GM19395 (cell line): ENCODE results near the gene PCDHA1.
"Not testable (repeated sequence)": the region's sequence is repeated elsewhere in the genome, so short reads cannot be mapped to it uniquely, and the experiment has no call there.

Experiments used
- ATAC-seq: cut with Tn5 transposase; IDR thresholded peaks from one replicate; pipeline ENCODE4 v1.9.1; 2021; ENCODE audit warnings: mild to moderate bottlenecking, moderate library complexity; ENCODE audit not compliant: unreplicated experiment

PCDHA1 gene

GRCh38 chr5:140785905-140786686, at the start of gene PCDHA1:
PCDHA1 (plus strand) TSS chr5:140786140.
- ATAC-seq: no peak

- ATAC-seq: no peak
Measured at GRCh38 chr5:140737486-140737885, 48.5 kb upstream of the PCDHA1 start.

GRCh38 chr5:140741967-140742366, 44.0 kb upstream of the PCDHA1 start:
- ATAC-seq: no peak

GRCh38 chr5:140753561-140753960, 32.4 kb upstream of the PCDHA1 start:
- ATAC-seq: no peak

- ATAC-seq: no peak
Measured at GRCh38 chr5:140764177-140764973, 21.6 kb upstream of the PCDHA1 start.

GRCh38 chr5:140767444-140767843, 18.5 kb upstream of the PCDHA1 start:
- ATAC-seq: no peak

GRCh38 chr5:140780512-140780911, 5.4 kb upstream of the PCDHA1 start:
- no peak for ATAC-seq

GRCh38 chr5:140787422-140787821, 1.5 kb downstream of the PCDHA1 start:
- not testable (repeated sequence) for ATAC-seq

GRCh38 chr5:140787849-140788504, 2.0 kb downstream of the PCDHA1 start:
- ATAC-seq: not testable (repeated sequence)

- no peak for ATAC-seq
Measured at GRCh38 chr5:140791089-140791488, 5.1 kb downstream of the PCDHA1 start.

GRCh38 chr5:140794595-140795258, 8.8 kb downstream of the PCDHA1 start, which contains the start of gene PCDHA2:
PCDHA2 (plus strand) TSS chr5:140794852.
- no peak for ATAC-seq

- no peak for ATAC-seq
Measured at GRCh38 chr5:140795259-140795641, 9.3 kb downstream of the PCDHA1 start.

GRCh38 chr5:140796072-140796717, 10.3 kb downstream of the PCDHA1 start:
- ATAC-seq: not testable (repeated sequence)

- ATAC-seq: no peak
Measured at GRCh38 chr5:140796718-140797095, 10.8 kb downstream of the PCDHA1 start.

GRCh38 chr5:140800816-140801493, 15.0 kb downstream of the PCDHA1 start, which contains the start of gene PCDHA3:
PCDHA3 (plus strand) TSS chr5:140801057.
- no peak for ATAC-seq

- ATAC-seq: no peak
Measured at GRCh38 chr5:140801494-140801841, 15.5 kb downstream of the PCDHA1 start.

GRCh38 chr5:140802381-140802780, 16.4 kb downstream of the PCDHA1 start:
- not testable (repeated sequence) for ATAC-seq

GRCh38 chr5:140802781-140803271, 16.9 kb downstream of the PCDHA1 start:
- no peak for ATAC-seq

GRCh38 chr5:140806834-140807775, 21.2 kb downstream of the PCDHA1 start, which contains the start of gene PCDHA4:
PCDHA4 (plus strand) TSS chr5:140807068.
- no peak for ATAC-seq
